Cardiac fibroblast (primary cell): ENCODE data around the gene ANXA11.
"Not testable (repeated sequence)": the region's sequence is repeated elsewhere in the genome, so short reads cannot be mapped to it uniquely, and the experiment has no call there.

ENCODE experiments used
- DNase-seq, 2 donors: peaks; one replicate each; pipeline versions ENCODE4 v3.0.0 to v3.0.0-alpha.2; 2010; ENCODE audit warnings: low read depth in 2 of 2
- H3K4me3 ChIP-seq, 2 donors: replicated peaks in 1 of 2; 1 replicate in 1 of 2; 2 replicates in 1 of 2; pipeline ENCODE4 v1.5.1; 2011; ENCODE audit warnings: low read depth in 2 of 2, low read length in 2 of 2, mild to moderate bottlenecking in 2 of 2, moderate library complexity in 1 of 2
- CTCF ChIP-seq: IDR thresholded peaks from one replicate; pipeline ENCODE4 v1.5.1; 2011; ENCODE audit warnings: low read depth, mild to moderate bottlenecking, low read length, inconsistent platforms

ANXA11 gene

GRCh38 chr10:80205477-80206276 lies at the start of gene ANXA11:
Gene ANXA11, minus strand, starts transcription at chr10:80205537. Its CDS starts 32,676 bp downstream, at chr10:80172861.
- H3K4me3 ChIP-seq = peak within 1 kb of the TSS; percentile 70 to 81
- peak; percentile 69 to 79 for DNase-seq
- TF ChIP-seq CTCF = no peak

GRCh38 chr10:80254726-80255125 lies 49.4 kb upstream of the ANXA11 start:
- not testable (repeated sequence) for DNase-seq, H3K4me3 ChIP-seq

GRCh38 chr10:80253963-80254271 lies 48.6 kb upstream of the ANXA11 start:
- H3K4me3 ChIP-seq, DNase-seq: not testable (repeated sequence)

- H3K4me3 ChIP-seq = no peak overlapping the region
- peak in 1 of 2 donors; percentile 11 for DNase-seq
- TF ChIP-seq CTCF = no peak
Measured at GRCh38 chr10:80253266-80253962, 48.1 kb upstream of the ANXA11 start.

GRCh38 chr10:80252296-80252887 lies 47.1 kb upstream of the ANXA11 start:
- no peak for TF ChIP-seq CTCF

GRCh38 chr10:80251703-80252280 lies 46.5 kb upstream of the ANXA11 start:
- DNase-seq, H3K4me3 ChIP-seq: not testable (repeated sequence)

More at GRCh38 chr10:80252296-80252887, 47.1 kb upstream of the ANXA11 start:
- H3K4me3 ChIP-seq = no peak overlapping the region
- no peak for DNase-seq

GRCh38 chr10:80250399-80250798 lies 45.1 kb upstream of the ANXA11 start:
- not testable (repeated sequence) for H3K4me3 ChIP-seq, DNase-seq

- H3K4me3 ChIP-seq, DNase-seq: not testable (repeated sequence)
Measured at GRCh38 chr10:80249906-80250305, 44.6 kb upstream of the ANXA11 start.

GRCh38 chr10:80247611-80248010 lies 42.3 kb upstream of the ANXA11 start:
- H3K4me3 ChIP-seq, DNase-seq: not testable (repeated sequence)

- not testable (repeated sequence) for H3K4me3 ChIP-seq
Measured at GRCh38 chr10:80244371-80244770, 39.0 kb upstream of the ANXA11 start.

GRCh38 chr10:80242341-80242740 lies 37.0 kb upstream of the ANXA11 start:
- not testable (repeated sequence) for DNase-seq, H3K4me3 ChIP-seq

More at GRCh38 chr10:80244371-80244770, 39.0 kb upstream of the ANXA11 start:
- DNase-seq = not testable (repeated sequence)

- not testable (repeated sequence) for DNase-seq, H3K4me3 ChIP-seq
Measured at GRCh38 chr10:80236457-80236856, 31.1 kb upstream of the ANXA11 start.

GRCh38 chr10:80234331-80235235 lies 29.2 kb upstream of the ANXA11 start:
- not testable (repeated sequence) for DNase-seq, H3K4me3 ChIP-seq
